Measurements from ENCODE around the gene LACTB. TPM values are rescaled to one million over a fixed set of nuclear protein-coding genes. Genes with fewer than 3 reads are reported as not detected.

The LACTB gene
- total RNA-seq, 2 donors from 2014 or later, result 9.1 to 15.4 TPM

DNA sequence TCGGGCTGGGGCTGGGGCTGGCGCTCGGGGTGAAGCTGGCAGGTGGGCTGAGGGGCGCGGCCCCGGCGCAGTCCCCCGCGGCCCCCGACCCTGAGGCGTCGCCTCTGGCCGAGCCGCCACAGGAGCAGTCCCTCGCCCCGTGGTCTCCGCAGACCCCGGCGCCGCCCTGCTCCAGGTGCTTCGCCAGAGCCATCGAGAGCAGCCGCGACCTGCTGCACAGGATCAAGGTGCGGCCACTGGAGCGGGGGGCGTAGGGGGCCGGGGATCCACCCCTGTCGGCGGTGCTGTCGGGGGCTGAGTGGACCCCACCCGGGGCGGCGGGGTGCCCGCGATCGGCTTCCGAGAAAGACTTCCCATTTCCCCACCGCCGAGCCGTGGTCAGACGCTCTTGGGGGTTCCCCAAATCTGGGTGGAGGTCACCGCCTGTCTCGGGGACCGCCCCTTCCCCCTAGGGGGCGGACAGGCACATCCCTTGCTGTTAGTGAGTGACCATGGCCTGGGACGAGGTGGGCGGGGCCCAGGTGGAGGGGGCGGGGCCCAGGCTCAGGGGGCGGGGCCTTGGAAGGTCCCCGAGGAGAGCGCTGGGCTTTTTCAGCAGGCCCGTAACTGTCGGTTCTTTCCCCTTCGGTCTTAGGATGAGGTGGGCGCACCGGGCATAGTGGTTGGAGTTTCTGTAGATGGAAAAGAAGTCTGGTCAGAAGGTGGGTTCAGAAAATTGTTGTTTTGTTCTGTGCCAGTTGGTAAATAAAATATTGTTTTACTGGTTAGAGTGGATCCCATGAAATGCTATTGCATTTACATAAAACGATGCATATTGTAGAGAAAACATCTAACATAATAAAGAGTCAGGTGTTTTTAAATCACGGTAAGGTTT, 578 bp downstream of the LACTB start:
- DNase-seq (ENCODE audit: low spot score), result peak; percentile 82
- H3K4me1 ChIP-seq (replicated peaks), result no peaks in the 10 kb centered on the region
- H3K4me3 ChIP-seq, result peak overlapping the region; percentile 93 to 97
- under 1% methylated on average over 29 of the region's 59 CpGs for WGBS
- TF ChIP-seq POLR2A (IDR thresholded peaks at IDR 0.05), result no peak
- peak; percentile 61 for TF ChIP-seq POLR2AphosphoS5 (IDR thresholded peaks at IDR 0.05)
- peak in 1 of 4 experiments; percentile 35 for TF ChIP-seq CTCF (IDR thresholded peaks at IDR 0.05)
- peak overlapping the region; percentile 90 for H3K27ac ChIP-seq
- H3K36me3 ChIP-seq, result no peaks in the 10 kb centered on the region
- no peaks in the 10 kb centered on the region for H3K9me3 ChIP-seq
- H3K27me3 ChIP-seq (replicated peaks; ENCODE audit: insufficient read depth), result no peaks in the 10 kb centered on the region
- intact Hi-C loops (cut with DNase I), result no loop called here

DNA sequence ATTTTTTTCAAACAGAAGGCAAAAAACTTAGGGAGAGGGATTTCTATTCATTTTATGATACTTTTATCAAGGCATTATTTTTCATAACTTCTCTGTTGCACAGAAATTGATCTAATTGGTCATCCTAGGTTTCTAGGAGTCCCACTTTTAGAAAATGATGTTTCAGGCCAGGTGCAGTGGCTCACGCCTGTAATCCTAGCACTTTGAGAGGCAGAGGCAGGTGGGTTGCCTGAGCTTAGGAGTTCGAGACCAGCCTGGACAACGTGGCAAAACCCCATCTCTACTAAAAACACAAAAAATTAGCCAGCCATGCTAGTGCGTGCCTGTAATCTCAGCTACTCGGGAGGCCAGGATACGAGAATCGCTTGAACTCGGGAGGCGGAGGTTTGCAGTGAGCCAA, 2.8 kb downstream of the LACTB start:
- 96% methylated on average over 9 of the region's 9 CpGs for WGBS
- Histone ChIP-seq H3K9me3 (no peaks in the 10 kb centered on the region), H3K27me3 (replicated peaks; ENCODE audit: insufficient read depth) (no peaks in the 10 kb centered on the region), H3K4me1 (replicated peaks) (no peaks in the 10 kb centered on the region), H3K27ac (no peak overlapping the region), H3K36me3 (no peaks in the 10 kb centered on the region), H3K4me3 (no peak overlapping the region)
- no peak for DNase-seq (ENCODE audit: low spot score)
- no peak for TF ChIP-seq CTCF (IDR thresholded peaks at IDR 0.05)
- TF ChIP-seq POLR2A (IDR thresholded peaks at IDR 0.05), result no peak
- TF ChIP-seq POLR2AphosphoS5 (IDR thresholded peaks at IDR 0.05), result no peak
- intact Hi-C loops (cut with DNase I), result no loop called here

DNA sequence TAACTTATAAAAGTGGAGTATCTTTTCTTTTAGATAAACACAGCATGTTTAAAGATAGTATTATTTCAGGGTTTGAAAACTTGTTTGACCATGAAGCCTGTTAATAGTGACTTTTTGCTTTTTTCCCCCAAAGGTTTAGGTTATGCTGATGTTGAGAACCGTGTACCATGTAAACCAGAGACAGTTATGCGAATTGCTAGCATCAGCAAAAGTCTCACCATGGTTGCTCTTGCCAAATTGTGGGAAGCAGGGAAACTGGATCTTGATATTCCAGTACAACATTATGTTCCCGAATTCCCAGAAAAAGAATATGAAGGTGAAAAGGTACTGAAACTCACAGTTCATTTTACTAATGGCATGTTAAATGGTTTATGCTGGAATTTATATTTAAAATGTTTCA, 5.1 kb downstream of the LACTB start:
- no peaks in the 10 kb centered on the region for H3K27me3 ChIP-seq (replicated peaks; ENCODE audit: insufficient read depth)
- H3K4me1 ChIP-seq (replicated peaks), result no peaks in the 10 kb centered on the region
- no peak for DNase-seq (ENCODE audit: low spot score)
- no peaks in the 10 kb centered on the region for H3K9me3 ChIP-seq
- H3K36me3 ChIP-seq, result no peaks in the 10 kb centered on the region
- WGBS, result 85% methylated on average over 3 of the region's 3 CpGs
- intact Hi-C loops (cut with DNase I), result no loop called here
- H3K27ac ChIP-seq, result no peak overlapping the region
- TF ChIP-seq POLR2A (IDR thresholded peaks at IDR 0.05) (no peak), POLR2AphosphoS5 (IDR thresholded peaks at IDR 0.05) (no peak), CTCF (IDR thresholded peaks at IDR 0.05) (no peak)
- H3K4me3 ChIP-seq, result no peak overlapping the region

DNA sequence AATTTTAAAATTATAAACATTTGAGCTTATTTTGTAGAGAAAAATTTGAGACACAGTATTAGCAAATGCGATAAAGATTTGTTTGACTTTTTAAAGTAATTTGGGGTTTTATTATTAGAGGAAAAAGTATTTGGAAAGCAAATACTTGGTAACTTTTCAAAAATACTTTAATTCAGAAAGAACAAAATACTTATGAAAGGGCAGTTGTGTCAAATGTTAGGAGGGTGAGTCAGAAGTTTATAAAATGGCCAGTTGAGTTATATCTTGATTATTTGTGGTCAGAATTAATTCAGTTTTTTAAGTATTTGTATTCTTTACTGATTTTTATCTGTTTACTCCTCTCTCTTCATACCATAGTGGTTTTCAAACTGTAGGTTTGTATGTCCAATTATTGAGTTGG, 12.1 kb downstream of the LACTB start:
- intact Hi-C loops (cut with DNase I), result no loop called here
- no peak for DNase-seq (ENCODE audit: low spot score)
- H3K27ac ChIP-seq, result no peak overlapping the region
- no peaks in the 10 kb centered on the region for H3K36me3 ChIP-seq
- WGBS, result 44% methylated on average over 1 of the region's 1 CpG
- H3K27me3 ChIP-seq (replicated peaks; ENCODE audit: insufficient read depth), result no peaks in the 10 kb centered on the region
- no peaks in the 10 kb centered on the region for H3K9me3 ChIP-seq
- H3K4me3 ChIP-seq, result no peak overlapping the region
- no peak for TF ChIP-seq POLR2A (IDR thresholded peaks at IDR 0.05)
- no peak for TF ChIP-seq POLR2AphosphoS5 (IDR thresholded peaks at IDR 0.05)
- TF ChIP-seq CTCF (IDR thresholded peaks at IDR 0.05), result no peak
- H3K4me1 ChIP-seq (replicated peaks), result no peaks in the 10 kb centered on the region

Measured in prostate gland (tissue), 2 donors.